Loucy (cell line): ENCODE data around the gene FAU.

ENCODE experiments used
- H2AFZ ChIP-seq: fragments of 200-600 bp; sonication (generic); 2 replicates; pipeline ENCODE4 v1.6.0; 2016; ENCODE audit warnings: antibody characterized with exemption, mild to moderate bottlenecking, low read length, moderate library complexity
- H3F3A ChIP-seq: fragments of 200-600 bp; 2 replicates; pipeline ENCODE4 v1.6.0; 2016; ENCODE audit warnings: antibody characterized with exemption, low read depth, mild to moderate bottlenecking
- H3K27me3 ChIP-seq: fragments of 200-600 bp; sonication (generic); 2 replicates; pipeline ENCODE4 v1.6.1; 2014; ENCODE audit warnings: low read length, mild to moderate bottlenecking; ENCODE audit not compliant: insufficient read depth, poor library complexity, severe bottlenecking
- H3K36me3 ChIP-seq: fragments of 200-600 bp; sonication (generic); 2 replicates; pipeline ENCODE4 v1.6.1; 2016; ENCODE audit warnings: low read length; ENCODE audit not compliant: insufficient read depth
- H3K4me1 ChIP-seq: fragments of 200-600 bp; sonication (generic); 2 replicates; pipeline ENCODE4 v1.5.1; 2014; ENCODE audit warnings: low read length, mild to moderate bottlenecking; ENCODE audit not compliant: insufficient read depth, poor library complexity, severe bottlenecking
- H3K4me2 ChIP-seq: fragments of 200-600 bp; sonication (generic); 2 replicates; pipeline ENCODE4 v1.6.0; 2014; ENCODE audit warnings: antibody characterized with exemption, low read length, low read depth, mild to moderate bottlenecking; ENCODE audit not compliant: poor library complexity, severe bottlenecking
- H3K4me3 ChIP-seq: fragments of 200-600 bp; sonication (generic); 2 replicates; pipeline ENCODE4 v1.5.1; 2014; ENCODE audit warnings: low read length, mild to moderate bottlenecking, mixed read lengths; ENCODE audit not compliant: poor library complexity, severe bottlenecking
- H3K79me2 ChIP-seq: fragments of 200-600 bp; sonication (generic); 2 replicates; pipeline ENCODE4 v1.6.1; 2014; ENCODE audit warnings: low read length; ENCODE audit not compliant: insufficient read depth
- H3K9ac ChIP-seq: fragments of 200-600 bp; sonication (generic); 2 replicates; pipeline ENCODE4 v1.6.0; 2014; ENCODE audit warnings: mild to moderate bottlenecking, low read depth, low read length, moderate library complexity; ENCODE audit not compliant: poor library complexity, severe bottlenecking
- H3K9me2 ChIP-seq: fragments of 200-600 bp; sonication (generic); replicated peaks from 2 replicates; pipeline ENCODE4 v1.6.1; 2016; ENCODE audit warnings: low read depth, low read length, mixed read lengths
- H3K9me3 ChIP-seq: fragments of 200-600 bp; sonication (generic); 2 replicates; pipeline ENCODE4 v1.6.1; 2014; ENCODE audit warnings: mild to moderate bottlenecking, antibody characterized with exemption, low read length, low read depth; ENCODE audit not compliant: insufficient read depth
- H4K20me1 ChIP-seq: fragments of 200-600 bp; sonication (generic); 2 replicates; pipeline ENCODE4 v1.6.0; 2014; ENCODE audit warnings: antibody characterized with exemption, low read length, mild to moderate bottlenecking; ENCODE audit not compliant: insufficient read depth, poor library complexity, severe bottlenecking
- EZH2phosphoT487 ChIP-seq: fragments of 200-600 bp; IDR thresholded peaks from 2 replicates; pipeline ENCODE4 v1.6.1; 2018; ENCODE audit warnings: antibody characterized with exemption, mild to moderate bottlenecking, moderate library complexity, borderline replicate concordance
- TF ChIP-seq, protein P1 (sequence below): fragments of 200-600 bp; sonication (generic); conservative IDR thresholded peaks from 2 replicates; pipeline ENCODE4 v1.5.1; 2014; ENCODE audit warnings: mild to moderate bottlenecking, antibody characterized with exemption, low read length

FAU gene

DNA sequence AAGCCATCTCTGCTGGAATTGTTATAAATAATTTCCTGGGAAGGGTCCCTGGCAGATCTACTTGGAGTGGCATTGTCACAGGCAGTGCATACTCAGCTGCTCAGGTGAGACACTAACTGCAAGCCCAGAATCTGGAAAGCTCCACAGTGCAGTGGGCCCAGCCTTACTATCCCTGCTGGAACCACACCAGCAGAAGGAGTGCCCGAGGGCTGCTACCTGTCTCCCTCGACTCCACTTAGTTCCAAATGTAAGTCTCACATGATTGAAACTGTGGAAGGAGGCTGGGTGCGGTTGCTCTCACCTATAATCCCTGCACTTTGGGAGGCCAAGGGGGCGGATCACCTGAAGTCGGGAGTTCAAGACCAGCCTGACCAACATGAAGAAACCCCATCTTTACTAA, 26.7 kb upstream of the FAU start:
- no peaks in the 10 kb centered on the region for H3K9me2 ChIP-seq
- no peaks in the 10 kb centered on the region for H3K4me1 ChIP-seq
- no peaks in the 10 kb centered on the region for H3K79me2 ChIP-seq
- no peaks in the 10 kb centered on the region for H3F3A ChIP-seq
- no peak for TF ChIP-seq EZH2phosphoT487
- TF ChIP-seq, protein P1, sequence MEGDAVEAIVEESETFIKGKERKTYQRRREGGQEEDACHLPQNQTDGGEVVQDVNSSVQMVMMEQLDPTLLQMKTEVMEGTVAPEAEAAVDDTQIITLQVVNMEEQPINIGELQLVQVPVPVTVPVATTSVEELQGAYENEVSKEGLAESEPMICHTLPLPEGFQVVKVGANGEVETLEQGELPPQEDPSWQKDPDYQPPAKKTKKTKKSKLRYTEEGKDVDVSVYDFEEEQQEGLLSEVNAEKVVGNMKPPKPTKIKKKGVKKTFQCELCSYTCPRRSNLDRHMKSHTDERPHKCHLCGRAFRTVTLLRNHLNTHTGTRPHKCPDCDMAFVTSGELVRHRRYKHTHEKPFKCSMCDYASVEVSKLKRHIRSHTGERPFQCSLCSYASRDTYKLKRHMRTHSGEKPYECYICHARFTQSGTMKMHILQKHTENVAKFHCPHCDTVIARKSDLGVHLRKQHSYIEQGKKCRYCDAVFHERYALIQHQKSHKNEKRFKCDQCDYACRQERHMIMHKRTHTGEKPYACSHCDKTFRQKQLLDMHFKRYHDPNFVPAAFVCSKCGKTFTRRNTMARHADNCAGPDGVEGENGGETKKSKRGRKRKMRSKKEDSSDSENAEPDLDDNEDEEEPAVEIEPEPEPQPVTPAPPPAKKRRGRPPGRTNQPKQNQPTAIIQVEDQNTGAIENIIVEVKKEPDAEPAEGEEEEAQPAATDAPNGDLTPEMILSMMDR = no peak
- no peak overlapping the region for H3K4me2 ChIP-seq
- no peak overlapping the region for H3K9ac ChIP-seq
- no peak overlapping the region for H3K4me3 ChIP-seq
- H3K36me3 ChIP-seq = no peaks in the 10 kb centered on the region
- H2AFZ ChIP-seq = no peak overlapping the region
- H3K27me3 ChIP-seq = no peaks in the 10 kb centered on the region
- H4K20me1 ChIP-seq = no peaks in the 10 kb centered on the region
- H3K9me3 ChIP-seq = no peaks in the 10 kb centered on the region

DNA sequence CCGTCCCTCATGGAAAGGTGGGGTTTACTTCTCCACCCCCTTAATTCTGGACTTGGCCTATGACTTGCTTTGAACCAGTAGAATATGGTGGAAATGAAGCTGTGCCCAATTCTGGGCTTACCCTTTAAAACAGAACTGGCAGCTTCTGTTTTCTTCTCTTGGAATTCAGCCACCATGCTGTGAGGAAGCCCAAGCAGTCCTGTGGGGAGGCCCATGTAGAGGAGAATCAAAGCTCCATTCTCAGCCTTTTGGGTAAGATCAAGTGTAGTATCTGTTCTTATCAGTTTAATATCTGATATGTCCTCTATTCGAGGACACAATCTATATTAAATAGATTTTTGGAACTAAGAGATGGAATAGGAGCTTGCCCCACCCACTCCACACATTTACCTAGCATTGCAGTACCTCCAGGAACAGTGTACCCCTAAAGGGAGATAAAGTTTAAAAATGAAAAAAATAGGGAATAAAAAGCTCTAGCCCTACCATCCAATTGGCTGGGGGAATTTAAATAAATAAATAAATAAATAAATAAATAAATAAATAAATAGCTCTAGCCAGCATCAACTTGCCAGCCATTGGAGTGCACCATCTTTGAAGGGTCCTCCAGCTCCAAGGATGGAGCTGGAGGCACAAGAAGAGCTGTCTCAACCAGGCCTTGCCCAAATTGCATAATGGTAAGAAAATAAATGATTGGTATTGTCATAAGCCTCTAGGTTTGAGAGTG, 25.6 kb upstream of the FAU start:
- Histone ChIP-seq H2AFZ (no peak overlapping the region), H3K9me3 (no peaks in the 10 kb centered on the region), H3K36me3 (no peaks in the 10 kb centered on the region), H3F3A (no peaks in the 10 kb centered on the region), H3K79me2 (no peaks in the 10 kb centered on the region), H3K4me2 (no peak overlapping the region), H4K20me1 (no peaks in the 10 kb centered on the region), H3K9me2 (no peaks in the 10 kb centered on the region), H3K4me1 (no peaks in the 10 kb centered on the region), H3K27me3 (no peaks in the 10 kb centered on the region), H3K4me3 (no peak overlapping the region), H3K9ac (no peak overlapping the region)
- TF ChIP-seq, protein P1 = no peak
- TF ChIP-seq EZH2phosphoT487 = no peak

DNA sequence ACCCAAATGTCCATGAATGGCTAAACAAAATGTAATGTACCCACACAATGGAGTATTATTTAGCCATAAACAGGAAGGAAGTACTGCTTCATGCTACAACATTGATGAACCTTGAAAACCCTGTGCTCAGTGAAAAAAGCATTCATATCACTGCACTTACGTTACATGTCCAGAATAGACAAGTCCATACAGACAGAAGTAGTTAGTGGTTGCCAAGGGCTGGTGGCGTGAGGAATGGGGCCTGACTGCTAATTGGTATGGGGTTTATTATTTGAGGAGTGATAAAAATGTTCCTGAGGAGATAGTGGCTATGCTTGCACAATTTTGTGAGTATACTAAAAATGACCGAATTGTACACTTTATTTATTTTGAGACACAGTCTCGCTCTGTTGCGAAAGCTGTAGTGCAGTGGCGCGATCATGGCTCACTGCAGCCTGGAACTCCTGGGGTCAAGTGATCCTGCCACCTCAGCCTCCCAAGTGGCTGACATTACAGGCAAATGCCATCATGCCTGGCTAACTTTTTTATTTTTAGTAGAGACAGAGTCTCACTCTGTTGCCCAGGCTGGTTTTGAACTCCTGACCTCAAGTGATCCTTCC, 20.1 kb upstream of the FAU start:
- Histone ChIP-seq H4K20me1 (no peaks in the 10 kb centered on the region), H3K9me3 (no peaks in the 10 kb centered on the region), H3K79me2 (no peaks in the 10 kb centered on the region), H3F3A (no peaks in the 10 kb centered on the region), H3K4me3 (no peak overlapping the region), H2AFZ (no peak overlapping the region), H3K4me2 (no peak overlapping the region), H3K27me3 (no peaks in the 10 kb centered on the region), H3K9me2 (no peaks in the 10 kb centered on the region), H3K4me1 (no peaks in the 10 kb centered on the region), H3K9ac (no peak overlapping the region), H3K36me3 (no peaks in the 10 kb centered on the region)
- TF ChIP-seq EZH2phosphoT487 = no peak
- TF ChIP-seq, protein P1 = no peak
